ENCODE measurements around the gene ABHD5.

DNA sequence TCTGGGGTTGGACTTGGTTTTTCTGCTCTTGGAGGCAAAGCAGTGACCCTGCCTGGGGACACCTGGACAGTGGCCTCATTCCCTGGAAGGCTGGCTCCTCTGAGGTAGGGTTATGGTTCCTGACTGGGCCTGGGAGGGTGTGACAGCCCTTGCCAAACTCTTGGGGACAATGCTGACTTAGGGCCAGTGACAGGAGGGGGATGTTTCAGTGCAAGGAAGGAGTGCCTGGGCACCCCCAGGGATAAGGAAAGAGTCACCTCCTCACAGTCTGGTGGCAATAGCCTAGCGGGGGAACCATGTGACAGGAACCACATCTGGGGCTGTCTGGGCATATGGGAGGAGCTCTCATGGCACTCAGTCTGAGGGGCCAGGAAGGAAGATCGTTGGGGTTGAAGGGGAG lies 91.8 kb downstream of the ABHD5 start:
- TF ChIP-seq, protein P1, sequence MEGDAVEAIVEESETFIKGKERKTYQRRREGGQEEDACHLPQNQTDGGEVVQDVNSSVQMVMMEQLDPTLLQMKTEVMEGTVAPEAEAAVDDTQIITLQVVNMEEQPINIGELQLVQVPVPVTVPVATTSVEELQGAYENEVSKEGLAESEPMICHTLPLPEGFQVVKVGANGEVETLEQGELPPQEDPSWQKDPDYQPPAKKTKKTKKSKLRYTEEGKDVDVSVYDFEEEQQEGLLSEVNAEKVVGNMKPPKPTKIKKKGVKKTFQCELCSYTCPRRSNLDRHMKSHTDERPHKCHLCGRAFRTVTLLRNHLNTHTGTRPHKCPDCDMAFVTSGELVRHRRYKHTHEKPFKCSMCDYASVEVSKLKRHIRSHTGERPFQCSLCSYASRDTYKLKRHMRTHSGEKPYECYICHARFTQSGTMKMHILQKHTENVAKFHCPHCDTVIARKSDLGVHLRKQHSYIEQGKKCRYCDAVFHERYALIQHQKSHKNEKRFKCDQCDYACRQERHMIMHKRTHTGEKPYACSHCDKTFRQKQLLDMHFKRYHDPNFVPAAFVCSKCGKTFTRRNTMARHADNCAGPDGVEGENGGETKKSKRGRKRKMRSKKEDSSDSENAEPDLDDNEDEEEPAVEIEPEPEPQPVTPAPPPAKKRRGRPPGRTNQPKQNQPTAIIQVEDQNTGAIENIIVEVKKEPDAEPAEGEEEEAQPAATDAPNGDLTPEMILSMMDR (IDR thresholded peaks at IDR 0.05) = no peak
- TF ChIP-seq EP300 (IDR thresholded peaks at IDR 0.05) (no peak), POLR2A (IDR thresholded peaks at IDR 0.05) (no peak)
